HG03342 (cell line): ENCODE data around the gene EXPH5.
A peak's percentile ranks its signal among the peaks of the same experiment; 100 is the strongest.
"Not testable (repeated sequence)": the region's sequence is repeated elsewhere in the genome, so short reads cannot be mapped to it uniquely, and the experiment has no call there.

Experiments used
- ATAC-seq: cut with Tn5 transposase; IDR thresholded peaks from one replicate; pipeline ENCODE4 v1.9.1; 2021; ENCODE audit warnings: mild to moderate bottlenecking, moderate library complexity; ENCODE audit not compliant: unreplicated experiment

Gene EXPH5, protein sequence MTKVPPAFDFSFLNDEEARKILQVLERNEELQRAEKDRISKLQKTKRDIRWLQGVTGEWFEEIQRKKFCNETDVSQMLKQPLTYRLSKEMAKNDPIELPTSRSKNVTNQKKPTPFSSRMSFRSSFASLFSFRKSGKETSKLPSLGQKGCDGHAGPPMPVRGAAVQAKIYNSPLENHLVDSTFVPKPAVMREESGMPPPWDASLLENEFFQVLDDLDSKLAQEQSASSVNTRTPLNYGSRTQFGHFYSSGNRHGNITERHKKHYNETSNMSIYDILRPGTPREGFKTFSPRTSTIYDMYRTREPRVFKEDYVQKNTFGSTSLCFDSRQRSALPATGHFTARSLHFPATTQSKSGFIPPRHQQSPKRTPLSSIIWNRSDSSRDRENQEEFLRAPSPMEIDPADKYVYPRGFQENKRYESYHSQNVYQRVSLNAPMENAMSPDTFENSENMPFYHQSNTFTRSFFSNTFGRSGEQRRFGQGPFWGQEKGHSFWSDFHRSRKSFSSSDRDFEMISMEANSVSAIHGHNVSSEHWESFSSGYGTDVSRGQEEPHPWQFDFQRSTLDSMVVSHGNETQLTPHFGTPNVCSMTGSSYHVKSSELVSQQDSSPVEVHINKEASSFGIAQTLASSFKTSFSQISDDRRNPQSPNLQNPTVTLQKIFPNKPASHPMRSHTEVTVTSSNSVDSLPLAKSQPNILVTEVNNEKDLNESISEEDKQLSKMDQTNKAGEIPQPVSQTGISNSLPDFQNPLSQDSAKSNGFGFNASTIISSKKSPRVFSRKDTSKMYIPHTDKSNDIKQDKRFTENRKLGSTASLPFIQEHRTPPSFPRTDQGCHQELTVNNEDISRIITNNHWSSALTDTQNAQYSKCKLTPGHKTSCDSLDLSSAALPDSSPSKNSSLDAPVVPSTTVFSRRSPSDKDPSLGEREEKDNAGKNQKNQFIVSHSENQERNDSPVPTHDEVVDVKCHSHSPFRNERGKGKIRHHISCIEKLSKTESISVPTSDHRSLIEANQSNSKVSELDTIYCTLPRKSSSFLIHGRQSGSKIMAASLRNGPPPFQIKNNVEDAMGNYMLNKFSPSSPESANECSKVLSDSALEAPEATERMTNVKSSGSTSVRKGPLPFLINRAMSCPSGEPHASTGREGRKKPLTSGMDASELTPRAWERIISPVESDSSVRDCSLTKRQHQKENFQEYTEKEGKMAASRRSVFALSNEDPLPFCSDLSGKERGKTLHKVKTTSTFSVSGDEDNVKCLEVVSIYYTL (N-terminal part only)

DNA sequence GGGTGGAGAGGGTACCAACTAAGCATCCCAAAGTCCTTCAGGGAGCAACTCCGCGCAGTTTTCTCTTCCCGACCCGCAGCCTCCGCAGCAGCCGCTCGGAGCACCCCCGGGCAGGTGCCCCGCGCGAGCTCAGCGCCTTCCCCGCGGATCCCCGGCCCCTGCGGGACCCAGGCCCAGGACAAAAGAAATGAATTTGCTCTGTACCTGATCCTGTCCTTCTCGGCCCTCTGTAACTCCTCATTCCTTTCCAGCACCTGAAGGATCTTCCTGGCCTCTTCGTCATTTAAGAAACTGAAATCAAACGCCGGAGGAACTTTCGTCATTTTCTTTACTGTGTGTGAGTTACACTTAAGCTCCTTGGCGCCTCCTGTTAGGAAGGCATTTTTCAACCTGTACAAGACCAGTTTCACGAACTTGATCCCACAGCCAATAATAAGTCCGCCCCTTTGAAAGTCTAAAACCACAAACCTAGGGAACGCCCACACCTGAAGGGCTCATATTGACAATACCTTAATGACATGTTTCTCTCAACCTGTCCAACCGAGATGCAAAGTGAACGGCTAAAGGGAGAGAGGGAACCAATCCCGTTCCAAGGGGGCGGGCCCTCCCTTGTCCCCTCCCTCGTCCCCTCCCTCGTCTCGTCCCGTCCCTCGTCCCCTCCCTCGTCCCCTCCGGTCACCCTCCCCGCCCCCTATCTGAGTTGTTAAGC lies at the start of gene EXPH5:
TSS of gene EXPH5 (minus strand) at position 555 of the 709 bp plus-strand sequence. CDS start at position 323, 232 bp downstream.
- peak; percentile 88 for ATAC-seq

- not testable (repeated sequence) for ATAC-seq
Measured at GRCh38 chr11:108641752-108642151, 48.2 kb upstream of the EXPH5 start.

GRCh38 chr11:108639146-108639545 lies 45.6 kb upstream of the EXPH5 start:
- no peak for ATAC-seq

GRCh38 chr11:108636222-108636621 lies 42.7 kb upstream of the EXPH5 start:
- ATAC-seq = no peak

DNA sequence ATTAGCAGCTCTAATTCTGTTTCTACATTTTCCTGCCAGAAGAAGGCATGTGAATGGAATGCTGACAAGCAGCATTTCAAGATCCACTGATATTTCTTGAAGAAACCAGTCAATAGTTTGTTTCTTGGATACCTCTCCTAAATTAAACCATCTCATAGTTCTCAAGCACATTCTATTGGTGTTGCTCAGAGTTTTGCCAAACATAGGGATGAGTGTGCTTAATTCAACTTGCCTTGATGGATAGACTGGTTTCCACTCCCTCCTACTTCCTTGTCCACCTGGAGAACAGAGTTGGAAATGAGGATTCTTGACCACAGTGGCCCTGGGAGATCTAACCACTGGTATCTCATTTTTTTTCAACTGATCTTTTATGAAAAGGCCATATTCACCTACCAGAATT lies 41.5 kb upstream of the EXPH5 start:
- no peak for ATAC-seq

- ATAC-seq = no peak
Measured at GRCh38 chr11:108632041-108632704, 38.6 kb upstream of the EXPH5 start.

GRCh38 chr11:108629274-108629673 lies 35.7 kb upstream of the EXPH5 start:
- ATAC-seq = no peak

GRCh38 chr11:108628812-108629211 lies 35.2 kb upstream of the EXPH5 start:
- ATAC-seq = no peak

GRCh38 chr11:108628326-108628725 lies 34.8 kb upstream of the EXPH5 start:
- no peak for ATAC-seq

DNA sequence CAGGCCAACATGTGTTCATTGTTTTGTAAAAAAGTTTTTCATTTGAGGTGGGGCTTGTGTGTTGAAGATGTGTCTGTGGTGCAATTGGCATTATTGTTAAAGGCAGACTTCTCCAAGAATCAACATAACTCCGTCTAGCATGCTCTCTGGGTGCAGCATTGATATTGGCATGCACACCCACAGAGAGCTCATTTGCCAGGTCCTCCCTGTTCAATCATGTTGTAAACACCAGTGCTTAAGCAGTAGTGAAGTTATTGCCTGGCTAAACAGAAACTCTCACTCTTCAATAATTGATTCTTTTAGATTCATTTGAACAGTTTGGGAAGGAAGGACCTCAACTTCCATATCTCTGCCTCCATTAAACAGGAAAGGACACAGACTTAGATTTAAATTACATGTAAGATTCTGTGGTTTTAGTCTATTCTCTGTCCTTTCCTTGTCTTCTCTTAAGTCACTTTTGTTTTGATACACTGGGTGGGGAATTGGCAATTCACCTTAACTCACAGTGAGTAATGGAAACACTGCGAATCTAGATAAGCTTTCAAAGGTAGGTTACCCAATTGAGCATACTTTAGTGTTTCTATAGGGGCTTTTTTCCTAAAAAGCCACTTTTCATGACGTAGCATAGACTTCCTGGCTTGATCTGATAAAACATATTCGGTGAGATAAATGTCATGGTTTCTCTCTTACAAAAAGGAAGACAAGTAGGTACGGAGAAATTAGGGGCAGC lies 30.8 kb upstream of the EXPH5 start:
- ATAC-seq = no peak

GRCh38 chr11:108622341-108622740 lies 28.8 kb upstream of the EXPH5 start:
- ATAC-seq = no peak

DNA sequence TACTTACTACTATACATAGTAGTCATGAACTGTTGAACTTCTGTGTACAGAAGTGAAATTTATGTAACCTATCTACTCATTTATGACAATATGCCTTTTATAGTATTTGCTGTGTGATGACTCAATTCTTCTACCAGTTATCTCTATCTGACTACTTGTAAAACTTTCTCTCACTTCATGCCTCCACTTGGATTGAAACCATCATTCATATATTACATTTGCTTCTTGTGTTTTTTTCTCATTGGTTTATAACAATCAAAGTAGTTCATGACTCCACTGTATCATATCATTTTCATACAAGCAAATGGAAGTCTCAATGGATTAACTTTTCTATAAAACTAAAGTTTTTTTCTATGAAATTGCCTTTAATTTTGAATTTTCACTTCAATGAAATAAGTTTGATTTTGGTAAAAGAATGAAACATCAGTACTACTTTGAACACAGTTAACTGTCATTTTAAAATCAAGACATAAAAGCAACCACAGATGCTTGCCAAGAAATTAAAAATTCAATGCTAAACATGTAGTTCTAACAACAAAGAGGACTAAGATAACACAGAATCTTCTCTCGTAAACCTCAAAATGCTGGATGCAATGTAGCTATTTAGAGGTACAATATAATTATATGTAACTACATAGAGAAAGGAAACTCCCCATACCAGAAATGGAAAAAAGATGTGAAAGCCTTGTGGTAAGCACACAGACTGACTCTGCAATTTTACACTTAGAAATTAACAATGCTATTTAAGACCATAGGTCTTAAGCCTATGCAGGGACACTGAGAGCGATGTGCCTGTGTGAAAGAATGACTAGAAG lies 27.6 kb upstream of the EXPH5 start:
- peak; percentile 83 for ATAC-seq

- ATAC-seq = no peak
Measured at GRCh38 chr11:108618529-108618928, 25.0 kb upstream of the EXPH5 start.

DNA sequence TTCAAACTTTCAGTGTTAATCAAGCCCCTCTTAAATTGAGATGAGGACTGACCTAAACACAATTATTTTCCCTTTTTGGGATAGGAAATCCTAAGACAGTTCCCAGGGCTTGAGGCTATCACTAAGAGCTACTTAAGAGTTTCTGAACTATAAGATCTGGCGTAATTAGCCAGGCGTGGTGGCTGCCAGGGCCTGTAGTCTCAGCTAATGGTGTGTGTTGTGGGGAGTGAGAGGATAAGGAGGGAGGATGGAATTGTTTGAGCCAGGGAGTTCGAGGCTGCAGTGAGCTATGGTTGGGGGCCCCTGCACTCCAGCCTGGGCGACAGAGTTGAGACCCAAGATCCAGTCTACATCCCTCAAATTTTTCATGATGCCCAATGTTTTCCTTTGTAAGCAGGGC lies 23.5 kb upstream of the EXPH5 start:
- ATAC-seq = no peak

- no peak for ATAC-seq
Measured at GRCh38 chr11:108616549-108616948, 23.0 kb upstream of the EXPH5 start.

GRCh38 chr11:108614086-108614485 lies 20.5 kb upstream of the EXPH5 start:
- no peak for ATAC-seq

DNA sequence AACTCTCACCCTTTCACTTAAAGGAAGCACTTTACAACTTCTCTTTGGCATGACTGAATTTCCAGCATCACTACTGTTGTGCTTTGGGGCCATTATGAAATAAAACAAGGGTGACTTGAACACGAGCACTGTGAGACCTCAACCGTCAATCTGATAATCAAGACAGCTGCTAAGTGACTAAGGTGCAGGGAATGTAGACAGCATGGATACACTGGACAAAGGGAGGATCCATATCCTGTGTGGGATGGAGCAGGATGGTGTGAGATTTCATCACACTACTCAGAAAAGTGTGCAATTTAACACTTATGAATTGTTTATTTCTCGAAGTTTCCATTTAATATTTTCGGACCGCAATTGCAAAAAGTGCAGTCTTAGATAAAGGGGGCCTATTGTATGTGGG lies 16.1 kb upstream of the EXPH5 start:
- ATAC-seq = no peak

GRCh38 chr11:108608548-108608947 lies 15.0 kb upstream of the EXPH5 start:
- no peak for ATAC-seq
